ENCODE results near the gene CKAP5. TPM values are rescaled to one million over a fixed set of nuclear protein-coding genes. Genes with fewer than 3 reads are reported as not detected.

The CKAP5 gene
- total and polyA plus RNA-seq, 2 donors = 11.2 to 46.9 TPM

- H3K4me1 ChIP-seq (ENCODE audit: control insufficient read depth in 2 of 2, insufficient read depth in 2 of 2, low read length in 2 of 2) = no peaks in the 10 kb centered on the region
- no peak for DNase-seq (ENCODE audit: low read depth in 6 of 9, low spot score in 9 of 9)
- H3K36me3 ChIP-seq (ENCODE audit: control insufficient read depth in 2 of 2, insufficient read depth in 2 of 2, low read length in 1 of 2) = peaks cover 69 to 77% of the 10 kb centered on the region in 2 donors
- H3K9me3 ChIP-seq (ENCODE audit: control insufficient read depth in 2 of 2, insufficient read depth in 1 of 2, low read length in 1 of 2) = no peaks in the 10 kb centered on the region
- H3K27ac ChIP-seq (ENCODE audit: low read depth in 1 of 2, low read length in 1 of 2) = no peak overlapping the region
- 97% methylated on average over 10 of the region's 10 CpGs for WGBS
- H3K27me3 ChIP-seq (ENCODE audit: control insufficient read depth in 2 of 2, insufficient read depth in 1 of 2, low read length in 1 of 2) = no peaks in the 10 kb centered on the region
- no peak overlapping the region for H3K4me3 ChIP-seq (ENCODE audit: low read length in 2 of 2)
These were observed 102.3 kb downstream of the CKAP5 start for GRCh38 chr11:46743693-46744339.

DNA sequence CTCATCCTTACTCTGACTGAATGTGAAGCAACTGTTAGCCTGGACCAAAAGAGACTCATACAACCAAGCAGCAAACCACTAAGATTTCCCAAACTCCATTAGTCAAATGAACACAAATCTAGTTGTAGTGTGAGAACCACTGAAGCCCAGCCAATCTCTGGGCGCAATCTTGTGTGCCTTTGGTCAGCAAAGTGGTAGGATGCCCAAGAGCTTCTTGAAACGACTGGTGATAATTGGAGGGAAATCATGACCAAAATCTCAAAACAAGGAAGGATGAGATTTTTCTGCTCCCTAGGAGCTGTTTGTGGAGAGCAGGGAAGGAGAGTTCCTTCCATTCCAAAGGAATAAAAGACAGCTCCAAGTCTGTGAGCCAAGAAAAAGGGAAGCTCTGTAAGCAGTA is 103.0 kb downstream of the CKAP5 start:
- Histone ChIP-seq H3K27me3 (ENCODE audit: control insufficient read depth in 2 of 2, insufficient read depth in 1 of 2, low read length in 1 of 2) (no peaks in the 10 kb centered on the region), H3K4me3 (ENCODE audit: low read length in 2 of 2) (no peak overlapping the region), H3K36me3 (ENCODE audit: control insufficient read depth in 2 of 2, insufficient read depth in 2 of 2, low read length in 1 of 2) (peaks cover 64 to 70% of the 10 kb centered on the region in 2 donors), H3K4me1 (ENCODE audit: control insufficient read depth in 2 of 2, insufficient read depth in 2 of 2, low read length in 2 of 2) (no peaks in the 10 kb centered on the region), H3K9me3 (ENCODE audit: control insufficient read depth in 2 of 2, insufficient read depth in 1 of 2, low read length in 1 of 2) (no peaks in the 10 kb centered on the region), H3K27ac (ENCODE audit: low read depth in 1 of 2, low read length in 1 of 2) (no peak overlapping the region)
- 99% methylated on average over 2 of the region's 2 CpGs for WGBS
- DNase-seq (ENCODE audit: low read depth in 6 of 9, low spot score in 9 of 9) = no peak

DNA sequence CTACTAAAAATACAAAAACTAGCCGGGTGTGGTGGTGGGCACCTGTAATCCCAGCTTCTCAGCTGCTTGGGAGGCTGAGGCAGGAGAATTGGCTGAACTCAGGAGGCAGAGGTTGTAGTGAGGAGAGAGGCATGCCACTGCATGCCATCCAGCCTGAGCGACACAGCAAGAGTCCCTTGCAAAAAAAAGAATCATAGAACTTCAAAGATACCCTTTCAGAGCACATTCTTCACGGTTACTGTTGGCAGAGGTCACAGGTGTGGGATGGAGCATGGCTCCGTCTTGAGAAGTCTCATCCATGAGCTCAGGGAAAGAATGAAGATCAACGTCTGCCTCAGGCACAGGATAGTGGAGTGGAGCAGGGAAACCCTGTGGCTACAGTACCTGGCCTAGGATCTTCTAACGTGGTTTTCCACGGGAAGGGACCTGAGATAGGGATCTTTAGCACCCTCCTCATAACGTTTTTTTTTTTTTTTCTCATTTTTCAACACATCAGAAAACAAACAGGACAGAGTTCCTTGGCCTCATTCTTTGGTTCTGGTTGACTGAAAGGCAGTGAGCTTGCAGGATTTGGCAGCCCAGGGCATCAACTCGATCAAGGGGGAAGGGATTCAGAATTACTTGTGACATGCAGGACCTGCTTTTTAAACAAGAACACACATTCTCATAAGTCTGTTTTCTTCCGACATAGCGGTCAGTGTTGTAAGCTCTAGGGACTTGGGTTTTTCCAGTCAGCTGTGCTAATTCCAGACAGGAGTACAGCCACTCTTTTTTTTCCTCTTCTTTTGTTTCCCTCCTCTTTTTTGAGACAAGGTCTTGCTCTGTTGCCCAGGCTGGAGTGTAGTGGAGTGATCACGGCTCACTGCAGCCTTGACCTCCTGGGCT is 104.2 kb downstream of the CKAP5 start:
- 79% methylated on average over 12 of the region's 12 CpGs for WGBS
- Histone ChIP-seq H3K36me3 (ENCODE audit: control insufficient read depth in 2 of 2, insufficient read depth in 2 of 2, low read length in 1 of 2) (peaks cover 52 to 59% of the 10 kb centered on the region in 2 donors), H3K27ac (ENCODE audit: low read depth in 1 of 2, low read length in 1 of 2) (no peak overlapping the region), H3K9me3 (ENCODE audit: control insufficient read depth in 2 of 2, insufficient read depth in 1 of 2, low read length in 1 of 2) (no peaks in the 10 kb centered on the region), H3K27me3 (ENCODE audit: control insufficient read depth in 2 of 2, insufficient read depth in 1 of 2, low read length in 1 of 2) (no peaks in the 10 kb centered on the region), H3K4me3 (ENCODE audit: low read length in 2 of 2) (no peak overlapping the region), H3K4me1 (ENCODE audit: control insufficient read depth in 2 of 2, insufficient read depth in 2 of 2, low read length in 2 of 2) (no peaks in the 10 kb centered on the region)
- no peak for DNase-seq (ENCODE audit: low read depth in 6 of 9, low spot score in 9 of 9)

GRCh38 chr11:46738887-46739286 is 107.2 kb downstream of the CKAP5 start:
- no peaks in the 10 kb centered on the region for H3K4me1 ChIP-seq (ENCODE audit: control insufficient read depth in 2 of 2, insufficient read depth in 2 of 2, low read length in 2 of 2)
- no peaks in the 10 kb centered on the region for H3K27me3 ChIP-seq (ENCODE audit: control insufficient read depth in 2 of 2, insufficient read depth in 1 of 2, low read length in 1 of 2)
- no peak overlapping the region for H3K4me3 ChIP-seq (ENCODE audit: low read length in 2 of 2)
- H3K27ac ChIP-seq (ENCODE audit: low read depth in 1 of 2, low read length in 1 of 2) = no peak overlapping the region
- WGBS = 96% methylated on average over 6 of the region's 6 CpGs
- no peak for DNase-seq (ENCODE audit: low read depth in 6 of 9, low spot score in 9 of 9)
- H3K9me3 ChIP-seq (ENCODE audit: control insufficient read depth in 2 of 2, insufficient read depth in 1 of 2, low read length in 1 of 2) = no peaks in the 10 kb centered on the region
- H3K36me3 ChIP-seq (ENCODE audit: control insufficient read depth in 2 of 2, insufficient read depth in 2 of 2, low read length in 1 of 2) = peaks cover 29% of the 10 kb centered on the region in 2 donors

DNA sequence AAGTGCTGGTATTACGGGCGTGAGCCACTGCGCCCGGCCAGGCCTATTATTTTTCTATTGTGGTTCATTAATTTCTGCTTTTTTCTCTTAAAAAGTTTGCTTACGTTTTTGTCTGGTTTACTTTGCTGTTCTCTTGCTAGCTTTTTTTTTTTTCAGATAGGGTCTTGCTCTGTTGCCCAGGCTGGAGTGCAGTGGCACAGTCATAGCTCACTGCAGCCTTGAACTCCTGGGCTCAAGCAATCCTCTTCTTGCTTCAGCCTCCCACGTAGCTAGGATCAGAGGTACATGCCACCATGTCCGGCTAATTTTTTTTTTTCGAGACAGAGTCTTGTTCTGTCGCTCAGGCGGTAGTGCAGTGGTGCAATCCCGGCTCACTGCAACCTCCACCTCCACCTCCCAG is 108.4 kb downstream of the CKAP5 start:
- WGBS = 97% methylated on average over 11 of the region's 11 CpGs

GRCh38 chr11:46736615-46737014 is 109.5 kb downstream of the CKAP5 start:
- Histone ChIP-seq H3K27ac (ENCODE audit: low read depth in 1 of 2, low read length in 1 of 2) (no peak overlapping the region), H3K4me3 (ENCODE audit: low read length in 2 of 2) (no peak overlapping the region), H3K9me3 (ENCODE audit: control insufficient read depth in 2 of 2, insufficient read depth in 1 of 2, low read length in 1 of 2) (no peaks in the 10 kb centered on the region), H3K4me1 (ENCODE audit: control insufficient read depth in 2 of 2, insufficient read depth in 2 of 2, low read length in 2 of 2) (no peaks in the 10 kb centered on the region), H3K36me3 (ENCODE audit: control insufficient read depth in 2 of 2, insufficient read depth in 2 of 2, low read length in 1 of 2) (peaks cover 7 to 8% of the 10 kb centered on the region in 2 donors), H3K27me3 (ENCODE audit: control insufficient read depth in 2 of 2, insufficient read depth in 1 of 2, low read length in 1 of 2) (no peaks in the 10 kb centered on the region)
- whole genome bisulfite sequencing = 81% methylated on average over 5 of the region's 5 CpGs
- DNase-seq (ENCODE audit: low read depth in 6 of 9, low spot score in 9 of 9) = no peak

More for the DNA sequence above, 108.4 kb downstream of the CKAP5 start:
- Histone ChIP-seq H3K9me3 (ENCODE audit: control insufficient read depth in 2 of 2, insufficient read depth in 1 of 2, low read length in 1 of 2) (no peaks in the 10 kb centered on the region), H3K27ac (ENCODE audit: low read depth in 1 of 2, low read length in 1 of 2) (no peak overlapping the region), H3K4me1 (ENCODE audit: control insufficient read depth in 2 of 2, insufficient read depth in 2 of 2, low read length in 2 of 2) (no peaks in the 10 kb centered on the region), H3K4me3 (ENCODE audit: low read length in 2 of 2) (no peak overlapping the region), H3K36me3 (ENCODE audit: control insufficient read depth in 2 of 2, insufficient read depth in 2 of 2, low read length in 1 of 2) (peaks cover 17 to 18% of the 10 kb centered on the region in 2 donors), H3K27me3 (ENCODE audit: control insufficient read depth in 2 of 2, insufficient read depth in 1 of 2, low read length in 1 of 2) (no peaks in the 10 kb centered on the region)
- no peak for DNase-seq (ENCODE audit: low read depth in 6 of 9, low spot score in 9 of 9)

- Histone ChIP-seq H3K27ac (ENCODE audit: low read depth in 1 of 2, low read length in 1 of 2) (no peak overlapping the region), H3K4me3 (ENCODE audit: low read length in 2 of 2) (no peak overlapping the region), H3K27me3 (ENCODE audit: control insufficient read depth in 2 of 2, insufficient read depth in 1 of 2, low read length in 1 of 2) (no peaks in the 10 kb centered on the region), H3K36me3 (ENCODE audit: control insufficient read depth in 2 of 2, insufficient read depth in 2 of 2, low read length in 1 of 2) (peaks cover 3 to 4% of the 10 kb centered on the region in 2 donors), H3K9me3 (ENCODE audit: control insufficient read depth in 2 of 2, insufficient read depth in 1 of 2, low read length in 1 of 2) (no peaks in the 10 kb centered on the region), H3K4me1 (ENCODE audit: control insufficient read depth in 2 of 2, insufficient read depth in 2 of 2, low read length in 2 of 2) (no peaks in the 10 kb centered on the region)
- DNase-seq (ENCODE audit: low read depth in 6 of 9, low spot score in 9 of 9) = no peak
- 97% methylated on average over 7 of the region's 7 CpGs for WGBS
These were observed 109.9 kb downstream of the CKAP5 start for GRCh38 chr11:46736146-46736545.

DNA sequence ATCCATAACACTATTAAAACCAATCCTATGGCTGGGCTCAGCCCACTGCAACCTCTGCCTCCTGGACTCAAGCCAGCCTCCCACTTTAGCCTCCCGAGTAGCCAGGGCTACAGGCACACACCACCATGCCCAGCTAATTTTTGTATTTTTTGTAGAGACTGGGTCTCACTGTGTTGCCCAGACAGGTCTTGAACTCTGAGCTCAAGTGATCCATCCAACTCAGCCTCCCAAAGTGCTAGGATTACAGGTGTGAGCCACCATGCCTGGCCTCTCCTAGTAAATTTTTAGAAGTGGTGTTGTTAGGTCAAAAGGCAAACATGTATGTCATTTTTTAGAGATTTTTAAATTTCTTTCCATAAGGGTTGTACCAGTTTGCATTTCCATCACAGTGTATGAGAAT is 112.8 kb downstream of the CKAP5 start:
- 96% methylated on average over 1 of the region's 1 CpG for WGBS
- Histone ChIP-seq H3K4me3 (ENCODE audit: low read length in 2 of 2) (no peak overlapping the region), H3K9me3 (ENCODE audit: control insufficient read depth in 2 of 2, insufficient read depth in 1 of 2, low read length in 1 of 2) (no peaks in the 10 kb centered on the region), H3K27ac (ENCODE audit: low read depth in 1 of 2, low read length in 1 of 2) (no peak overlapping the region), H3K36me3 (ENCODE audit: control insufficient read depth in 2 of 2, insufficient read depth in 2 of 2, low read length in 1 of 2) (no peaks in the 10 kb centered on the region), H3K4me1 (ENCODE audit: control insufficient read depth in 2 of 2, insufficient read depth in 2 of 2, low read length in 2 of 2) (no peaks in the 10 kb centered on the region), H3K27me3 (ENCODE audit: control insufficient read depth in 2 of 2, insufficient read depth in 1 of 2, low read length in 1 of 2) (no peaks in the 10 kb centered on the region)
- no peak for DNase-seq (ENCODE audit: low read depth in 6 of 9, low spot score in 9 of 9)

DNA sequence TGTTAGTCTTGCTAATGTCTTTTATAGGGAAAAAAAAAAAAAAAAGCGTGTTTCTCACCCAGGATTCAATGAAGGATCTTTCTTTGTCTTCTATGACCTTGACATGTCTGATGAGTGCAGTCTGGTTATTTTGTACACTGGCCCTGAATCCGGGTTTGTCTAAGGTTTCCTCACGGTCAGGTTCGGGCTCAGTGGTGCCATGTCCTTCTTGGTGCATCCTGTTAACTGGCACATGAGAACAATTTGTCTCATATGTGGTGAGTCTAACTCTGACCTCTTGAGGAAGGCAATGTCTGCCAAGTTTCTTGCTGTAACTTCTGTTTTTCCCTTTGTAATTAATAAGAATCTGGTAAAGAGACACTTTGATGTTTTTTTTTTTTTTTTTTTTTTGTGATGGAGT is 114.5 kb downstream of the CKAP5 start:
- H3K9me3 ChIP-seq (ENCODE audit: control insufficient read depth in 2 of 2, insufficient read depth in 1 of 2, low read length in 1 of 2) = no peaks in the 10 kb centered on the region
- no peak for DNase-seq (ENCODE audit: low read depth in 6 of 9, low spot score in 9 of 9)
- H3K4me3 ChIP-seq (ENCODE audit: low read length in 2 of 2) = no peak overlapping the region
- H3K4me1 ChIP-seq (ENCODE audit: control insufficient read depth in 2 of 2, insufficient read depth in 2 of 2, low read length in 2 of 2) = no peaks in the 10 kb centered on the region
- 95% methylated on average over 4 of the region's 4 CpGs for WGBS
- H3K27ac ChIP-seq (ENCODE audit: low read depth in 1 of 2, low read length in 1 of 2) = no peak overlapping the region
- no peaks in the 10 kb centered on the region for H3K36me3 ChIP-seq (ENCODE audit: control insufficient read depth in 2 of 2, insufficient read depth in 2 of 2, low read length in 1 of 2)
- H3K27me3 ChIP-seq (ENCODE audit: control insufficient read depth in 2 of 2, insufficient read depth in 1 of 2, low read length in 1 of 2) = no peaks in the 10 kb centered on the region
